Measurements from ENCODE around the gene TGFBR2.

DNA sequence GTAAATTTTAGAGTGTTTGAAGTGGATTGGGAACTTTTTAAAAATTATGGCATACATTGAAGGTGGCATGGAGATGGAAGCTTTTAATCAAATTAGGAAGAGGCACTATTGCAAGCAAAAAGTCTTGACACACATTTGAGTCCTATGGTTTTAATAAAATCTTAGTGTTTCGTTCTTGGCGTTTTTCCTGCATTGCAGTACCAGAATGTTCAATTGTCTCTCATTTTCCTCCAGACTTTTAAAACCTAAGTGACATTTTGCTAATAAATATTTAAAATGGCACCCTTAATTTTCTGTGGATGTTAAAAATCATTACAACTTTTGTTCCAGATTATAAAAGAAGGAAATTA is 2.2 kb downstream of the TGFBR2 start:
- TF ChIP-seq CTCF (IDR thresholded peaks at IDR 0.05; ENCODE audit: insufficient read depth, low read depth, low read length) (no peak), EZH2 (IDR thresholded peaks at IDR 0.05; ENCODE audit: insufficient read depth, low read length) (no peak)
